Breast epithelium (tissue), 4 donors: ENCODE data around the gene AUNIP. TPM values are rescaled to one million over a fixed set of nuclear protein-coding genes. Genes with fewer than 3 reads are reported as not detected.

Source experiments
- DNase-seq, 2 donors: peaks; one replicate each; pipeline ENCODE4 v3.0.0-alpha.2; 2019; ENCODE audit warnings: low spot score in 2 of 2
- H3K27ac ChIP-seq, 2 donors: fragments of 200-600 bp; sonication (generic) in 1 of 2; one replicate each; pipeline ENCODE4 v1.5.1; 2016 to 2019; ENCODE audit warnings: mild to moderate bottlenecking in 1 of 2
- H3K27me3 ChIP-seq, 2 donors: fragments of 200-600 bp; sonication (generic) in 1 of 2; one replicate each; pipeline versions ENCODE4 v1.5.1 to v1.6.0; 2017 to 2019; ENCODE audit warnings: control low read depth in 1 of 2, mild to moderate bottlenecking in 1 of 2
- H3K36me3 ChIP-seq: fragments of 200-600 bp; one replicate; pipeline ENCODE4 v1.5.1; 2019
- H3K4me1 ChIP-seq, 2 donors: fragments of 200-600 bp; sonication (generic); one replicate each; pipeline ENCODE4 v1.5.1; 2016 to 2019; ENCODE audit warnings: control low read depth in 1 of 2
- H3K4me3 ChIP-seq, 3 donors: fragments of 200-600 bp; sonication (generic); 1 replicate in 2 of 3; 2 replicates in 1 of 3; pipeline ENCODE4 v1.5.1; 2016 to 2019; ENCODE audit warnings: mild to moderate bottlenecking in 3 of 3, moderate library complexity in 2 of 3
- H3K9me3 ChIP-seq, 2 donors: fragments of 200-600 bp; sonication (generic) in 1 of 2; one replicate each; pipeline ENCODE4 v1.5.1; 2016 to 2019; ENCODE audit warnings: control low read depth in 1 of 2
- POLR2A ChIP-seq: fragments of 450-650 bp; IDR thresholded peaks from one replicate; pipeline ENCODE4 v1.6.1; 2016; ENCODE audit warnings: antibody characterized with exemption, mild to moderate bottlenecking, moderate library complexity
- POLR2AphosphoS5 ChIP-seq, 3 donors: sonication (generic); formaldehyde crosslinking; IDR thresholded peaks; one replicate each; pipeline ENCODE4 v1.6.1; 2017; ENCODE audit warnings: antibody characterized with exemption in 3 of 3
- intact Hi-C: fragments of 100-400 bp; cut with DNase I; formaldehyde crosslinking; loops from one replicate; pipeline ENCODE4 v1.15.1; 2023; ENCODE audit warnings: low total_unique reads
- total RNA-seq, 3 donors: library from RNA; depleted of rRNA; stranded (reverse); fragments of >200 nt; gene quantifications; one replicate each; pipeline ENCODE4 v1.1.0, GENCODE V29; 2016
- TF ChIP-seq, protein P1 (sequence below), 3 donors: fragments of 450-650 bp; IDR thresholded peaks; one replicate each; pipeline ENCODE4 v1.5.1; 2016 to 2017; ENCODE audit warnings: antibody characterized with exemption in 3 of 3, mild to moderate bottlenecking in 3 of 3, moderate library complexity in 3 of 3

AUNIP gene
- total RNA-seq, 3 donors from 2014 or later, result 0.33 to 0.88 TPM; not detected in 1

DNA sequence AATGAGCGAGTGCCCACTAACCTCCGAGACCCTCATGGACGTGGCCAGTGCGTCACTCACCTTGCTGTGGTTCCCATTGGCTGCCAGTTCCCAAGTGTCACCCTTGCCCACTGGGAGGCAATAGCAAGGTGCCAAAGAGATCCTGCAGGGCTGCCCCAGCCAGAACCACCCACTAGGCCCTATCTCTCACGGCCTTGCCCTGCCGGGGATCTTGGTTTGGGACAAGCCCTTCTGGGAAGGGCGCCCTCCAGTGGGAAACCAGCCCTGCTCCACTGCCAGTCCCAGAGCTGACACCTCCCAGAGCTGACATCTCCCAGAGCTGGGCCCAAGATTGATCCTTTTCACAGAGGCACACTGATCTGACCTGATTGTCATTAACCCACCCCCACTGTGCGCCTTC lies 61.3 kb downstream of the AUNIP start:
- H3K4me1 ChIP-seq, result peaks cover 3 to 13% of the 10 kb centered on the region in 2 donors
- DNase-seq, result no peak

DNA sequence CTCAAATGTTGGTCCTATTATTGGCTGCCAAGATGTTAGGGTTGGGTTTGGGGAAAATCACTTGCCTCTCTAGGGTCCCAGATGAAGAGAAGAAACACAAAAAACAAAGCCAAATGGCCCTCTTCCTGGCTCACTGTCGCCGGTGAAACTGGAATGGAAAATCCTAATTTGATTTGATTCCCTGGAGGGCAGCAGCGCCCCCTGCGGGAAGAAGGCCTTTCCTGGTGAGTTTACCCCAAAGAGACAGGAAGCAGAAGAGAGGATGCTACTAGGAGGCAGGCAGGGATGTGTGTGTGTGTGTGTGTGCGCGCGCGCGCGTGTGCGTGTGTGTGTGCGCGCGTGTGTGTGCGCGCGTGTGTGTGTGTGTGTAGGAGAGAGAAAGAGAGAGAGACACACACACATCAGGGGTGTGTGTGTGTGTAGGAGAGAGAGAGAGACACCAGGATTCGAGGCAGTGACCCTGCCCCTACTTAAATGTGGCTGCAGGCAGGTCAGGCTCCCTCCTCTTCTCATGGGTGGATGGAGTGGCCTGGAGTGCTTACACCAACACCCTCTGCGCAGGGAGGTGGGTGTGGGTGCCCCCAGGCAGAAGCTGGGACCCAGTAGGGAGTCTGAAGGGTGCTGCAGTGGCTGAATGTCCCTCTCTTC lies 62.3 kb downstream of the AUNIP start:
- H3K4me3 ChIP-seq, result no peak overlapping the region
- intact Hi-C loops, result no loop called here
- TF ChIP-seq POLR2AphosphoS5 (IDR thresholded peaks at IDR 0.05) (peak in 1 of 3 donors; percentile 66), POLR2A (no peak)
- TF ChIP-seq, protein P1, sequence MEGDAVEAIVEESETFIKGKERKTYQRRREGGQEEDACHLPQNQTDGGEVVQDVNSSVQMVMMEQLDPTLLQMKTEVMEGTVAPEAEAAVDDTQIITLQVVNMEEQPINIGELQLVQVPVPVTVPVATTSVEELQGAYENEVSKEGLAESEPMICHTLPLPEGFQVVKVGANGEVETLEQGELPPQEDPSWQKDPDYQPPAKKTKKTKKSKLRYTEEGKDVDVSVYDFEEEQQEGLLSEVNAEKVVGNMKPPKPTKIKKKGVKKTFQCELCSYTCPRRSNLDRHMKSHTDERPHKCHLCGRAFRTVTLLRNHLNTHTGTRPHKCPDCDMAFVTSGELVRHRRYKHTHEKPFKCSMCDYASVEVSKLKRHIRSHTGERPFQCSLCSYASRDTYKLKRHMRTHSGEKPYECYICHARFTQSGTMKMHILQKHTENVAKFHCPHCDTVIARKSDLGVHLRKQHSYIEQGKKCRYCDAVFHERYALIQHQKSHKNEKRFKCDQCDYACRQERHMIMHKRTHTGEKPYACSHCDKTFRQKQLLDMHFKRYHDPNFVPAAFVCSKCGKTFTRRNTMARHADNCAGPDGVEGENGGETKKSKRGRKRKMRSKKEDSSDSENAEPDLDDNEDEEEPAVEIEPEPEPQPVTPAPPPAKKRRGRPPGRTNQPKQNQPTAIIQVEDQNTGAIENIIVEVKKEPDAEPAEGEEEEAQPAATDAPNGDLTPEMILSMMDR (IDR thresholded peaks at IDR 0.05), result peak; percentile 67 to 90 (median 88)
- DNase-seq, result peak; percentile 81 to 88
- H3K36me3 ChIP-seq, result no peaks in the 10 kb centered on the region
- H3K27me3 ChIP-seq, result no peaks in the 10 kb centered on the region
- no peaks in the 10 kb centered on the region for H3K9me3 ChIP-seq
- H3K27ac ChIP-seq, result peak overlapping the region; percentile 65 to 83
- H3K4me1 ChIP-seq, result peaks cover 3 to 13% of the 10 kb centered on the region in 2 donors

More for the DNA sequence above, 61.3 kb downstream of the AUNIP start:
- H3K4me3 ChIP-seq, result no peak overlapping the region
- TF ChIP-seq POLR2A (no peak), POLR2AphosphoS5 (IDR thresholded peaks at IDR 0.05) (no peak)
- TF ChIP-seq, protein P1 (IDR thresholded peaks at IDR 0.05), result no peak
- no peaks in the 10 kb centered on the region for H3K36me3 ChIP-seq
- H3K9me3 ChIP-seq, result no peaks in the 10 kb centered on the region
- intact Hi-C loops, result no loop called here
- H3K27ac ChIP-seq, result no peak overlapping the region
- no peaks in the 10 kb centered on the region for H3K27me3 ChIP-seq

DNA sequence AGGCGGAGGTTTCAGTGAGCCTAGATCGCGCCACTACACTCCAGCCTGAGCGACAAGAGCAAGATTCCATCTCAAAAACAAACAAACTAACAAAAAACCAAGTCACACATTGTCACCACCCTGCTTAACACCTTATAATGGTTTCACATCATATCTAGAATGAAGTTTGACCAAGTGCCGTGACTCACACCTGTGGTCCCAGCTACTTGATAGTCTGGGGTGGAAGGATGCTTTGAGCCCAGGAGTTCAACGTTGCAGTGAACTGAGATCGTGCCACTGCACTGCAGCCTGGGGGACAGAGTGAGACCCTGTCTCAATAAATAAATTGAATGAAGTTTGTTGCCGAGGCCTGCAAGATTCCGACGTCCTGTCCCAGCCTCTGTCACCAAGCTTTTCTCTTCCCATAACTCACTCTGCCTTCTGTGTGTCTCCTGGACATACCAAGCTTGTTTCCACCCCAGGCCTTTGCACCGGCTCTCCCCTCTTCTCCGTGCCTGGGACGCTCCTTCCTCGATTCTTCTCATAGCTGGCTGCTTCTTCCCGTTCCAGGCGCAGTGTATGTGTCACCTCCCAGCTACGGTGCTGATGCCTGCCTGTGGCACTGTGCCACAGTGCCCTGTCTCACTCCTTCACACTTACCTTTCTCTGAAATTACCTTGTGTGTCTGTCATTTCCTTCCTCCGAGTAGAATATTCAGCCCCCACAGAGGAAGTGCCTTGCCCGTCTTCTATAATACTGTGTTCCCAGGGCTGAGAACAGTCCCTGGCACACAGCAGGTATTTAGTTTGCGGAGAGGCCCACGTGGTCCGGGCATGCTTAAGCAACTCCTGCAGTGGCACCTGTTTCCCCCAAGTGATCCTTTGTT lies 63.1 kb downstream of the AUNIP start:
- H3K27ac ChIP-seq, result peak overlapping the region; percentile 65 to 83
- no peaks in the 10 kb centered on the region for H3K9me3 ChIP-seq
- H3K27me3 ChIP-seq, result no peaks in the 10 kb centered on the region
- intact Hi-C loops, result no loop called here
- peaks cover 3 to 9% of the 10 kb centered on the region in 2 donors for H3K4me1 ChIP-seq
- TF ChIP-seq POLR2AphosphoS5 (IDR thresholded peaks at IDR 0.05) (no peak), POLR2A (no peak)
- TF ChIP-seq, protein P1 (IDR thresholded peaks at IDR 0.05), result no peak
- peak in 1 of 2 donors; percentile 79 for DNase-seq
- H3K4me3 ChIP-seq, result no peak overlapping the region
- no peaks in the 10 kb centered on the region for H3K36me3 ChIP-seq

DNA sequence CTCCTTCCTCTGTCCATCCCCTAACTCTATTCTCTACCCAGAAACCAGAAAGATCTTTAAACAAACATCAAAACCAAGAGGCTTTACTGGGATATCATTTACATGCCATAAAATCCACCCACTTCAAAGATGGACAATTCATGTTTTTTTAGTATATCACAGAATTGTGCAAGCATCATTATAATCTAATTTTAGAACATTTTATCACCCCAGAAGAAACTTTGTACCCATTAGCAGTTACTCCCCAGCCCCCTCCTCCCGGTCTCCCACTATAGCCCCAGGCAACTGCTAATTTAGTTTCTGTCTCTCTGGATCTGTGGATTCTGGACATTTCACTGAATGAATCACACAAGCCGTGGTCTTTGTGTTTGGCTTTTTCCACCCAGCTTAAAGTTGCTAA lies 64.0 kb downstream of the AUNIP start:
- no peak for TF ChIP-seq POLR2AphosphoS5 (IDR thresholded peaks at IDR 0.05)
- TF ChIP-seq, protein P1 (IDR thresholded peaks at IDR 0.05), result no peak
- TF ChIP-seq POLR2A, result no peak
- Histone ChIP-seq H3K27me3 (no peaks in the 10 kb centered on the region), H3K4me1 (peaks cover 3 to 9% of the 10 kb centered on the region in 2 donors), H3K27ac (no peak overlapping the region), H3K9me3 (no peaks in the 10 kb centered on the region), H3K36me3 (no peaks in the 10 kb centered on the region), H3K4me3 (no peak overlapping the region)
- intact Hi-C loops, result no loop called here
- DNase-seq, result no peak

DNA sequence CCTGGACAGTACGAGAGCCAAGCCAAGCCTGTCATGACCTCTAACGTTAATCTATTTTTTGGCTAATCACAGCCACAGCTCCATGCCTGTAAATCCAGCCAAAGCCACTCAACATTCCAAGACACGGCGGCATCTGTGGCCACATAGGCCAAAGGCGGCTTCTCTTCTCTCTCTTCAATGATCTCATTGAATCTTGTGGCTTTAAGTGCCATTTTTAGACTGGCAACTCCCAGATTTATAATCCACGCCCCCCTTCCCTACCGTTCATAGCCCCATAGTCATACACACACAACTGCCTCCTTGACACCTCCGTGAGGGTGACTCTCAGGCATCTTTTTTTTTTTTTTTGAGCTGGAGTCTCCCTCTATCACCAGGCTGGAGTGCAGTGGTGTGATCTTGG lies 64.9 kb downstream of the AUNIP start:
- Histone ChIP-seq H3K36me3 (no peaks in the 10 kb centered on the region), H3K4me1 (peaks cover 3 to 5% of the 10 kb centered on the region in 2 donors), H3K27me3 (no peaks in the 10 kb centered on the region), H3K27ac (no peak overlapping the region), H3K9me3 (no peaks in the 10 kb centered on the region), H3K4me3 (no peak overlapping the region)
- DNase-seq, result no peak
- TF ChIP-seq POLR2AphosphoS5 (IDR thresholded peaks at IDR 0.05), result no peak
- TF ChIP-seq, protein P1 (IDR thresholded peaks at IDR 0.05), result no peak
- TF ChIP-seq POLR2A, result no peak
- intact Hi-C loops, result no loop called here
